Astrocyte (in vitro differentiated cells and primary cell): Measurements from ENCODE around the gene RAB31.
"Not testable (repeated sequence)": the region's sequence is repeated elsewhere in the genome, so short reads cannot be mapped to it uniquely, and the experiment has no call there.

ENCODE experiments used
- CTCF ChIP-seq: IDR thresholded peaks from 2 replicates; pipeline ENCODE4 v1.5.1; 2011; ENCODE audit warnings: low read depth, mild to moderate bottlenecking, inconsistent platforms, low read length, moderate library complexity; ENCODE audit not compliant: insufficient read depth
- EZH2 ChIP-seq: IDR thresholded peaks from 2 replicates; pipeline ENCODE4 v1.6.1; 2012; ENCODE audit warnings: mild to moderate bottlenecking, low read length, inconsistent platforms; ENCODE audit not compliant: insufficient read depth

GRCh38 chr18:9899550-9899930, 191.4 kb downstream of the RAB31 start:
- TF ChIP-seq CTCF, EZH2: not testable (repeated sequence)
